HG02973 (cell line): ENCODE measurements around the gene GAL3ST1.

Experiments used
- ATAC-seq: cut with Tn5 transposase; IDR thresholded peaks from one replicate; pipeline ENCODE4 v1.9.1; 2021; ENCODE audit warnings: moderate library complexity; ENCODE audit not compliant: unreplicated experiment

The GAL3ST1 gene

GRCh38 chr22:30537083-30537731, 37.3 kb downstream of the GAL3ST1 start:
- ATAC-seq, result no peak

- ATAC-seq, result no peak
Measured at GRCh38 chr22:30535182-30535581, 39.3 kb downstream of the GAL3ST1 start.

DNA sequence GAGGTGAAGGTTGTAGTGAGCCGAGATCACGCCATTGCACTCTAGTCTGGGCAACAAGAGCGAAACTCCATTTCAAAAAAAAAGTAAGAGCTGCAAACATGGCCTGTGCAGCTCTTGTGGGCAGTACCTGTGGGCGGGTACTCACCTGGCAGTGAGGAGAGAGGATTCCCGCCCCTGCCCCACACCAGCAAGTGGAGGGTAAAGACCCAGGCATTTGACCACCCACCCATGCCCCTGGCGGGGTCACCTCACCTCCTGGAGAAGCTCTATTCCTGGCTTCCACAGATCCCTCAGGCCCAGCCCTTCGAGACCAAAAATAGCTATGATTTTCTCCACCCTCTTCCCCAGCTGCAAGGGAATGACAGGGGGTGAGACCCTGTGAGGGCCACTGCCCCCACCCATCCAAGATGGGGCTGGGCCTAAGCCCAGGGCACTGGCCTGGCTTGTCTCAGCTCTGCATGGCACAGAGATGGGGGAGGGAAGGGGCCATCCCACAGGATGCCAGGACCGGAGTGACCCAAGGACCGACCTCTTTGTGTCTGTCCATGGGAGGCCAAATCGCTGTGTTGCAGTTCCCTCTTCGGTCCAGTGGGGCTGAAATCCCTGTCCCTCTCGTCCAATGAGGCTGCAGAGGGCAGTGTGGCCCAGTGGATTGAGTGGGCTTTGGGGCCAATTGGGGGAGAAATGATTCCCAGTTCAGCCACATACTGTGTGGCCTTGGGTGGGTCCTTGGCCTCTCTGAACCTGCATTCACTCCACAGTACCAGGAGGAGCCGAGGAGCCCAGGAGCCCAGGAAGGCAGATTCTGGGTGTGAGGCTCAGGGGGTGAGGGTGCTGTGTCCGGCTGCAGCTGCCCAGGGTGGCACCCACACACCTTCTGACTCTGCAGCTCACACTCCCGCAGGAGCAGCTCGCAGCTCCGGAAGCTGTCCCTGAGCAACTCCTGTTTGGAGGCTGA, 42.5 kb downstream of the GAL3ST1 start:
- no peak for ATAC-seq

GRCh38 chr22:30526656-30527055, 47.8 kb downstream of the GAL3ST1 start:
- ATAC-seq, result no peak

DNA sequence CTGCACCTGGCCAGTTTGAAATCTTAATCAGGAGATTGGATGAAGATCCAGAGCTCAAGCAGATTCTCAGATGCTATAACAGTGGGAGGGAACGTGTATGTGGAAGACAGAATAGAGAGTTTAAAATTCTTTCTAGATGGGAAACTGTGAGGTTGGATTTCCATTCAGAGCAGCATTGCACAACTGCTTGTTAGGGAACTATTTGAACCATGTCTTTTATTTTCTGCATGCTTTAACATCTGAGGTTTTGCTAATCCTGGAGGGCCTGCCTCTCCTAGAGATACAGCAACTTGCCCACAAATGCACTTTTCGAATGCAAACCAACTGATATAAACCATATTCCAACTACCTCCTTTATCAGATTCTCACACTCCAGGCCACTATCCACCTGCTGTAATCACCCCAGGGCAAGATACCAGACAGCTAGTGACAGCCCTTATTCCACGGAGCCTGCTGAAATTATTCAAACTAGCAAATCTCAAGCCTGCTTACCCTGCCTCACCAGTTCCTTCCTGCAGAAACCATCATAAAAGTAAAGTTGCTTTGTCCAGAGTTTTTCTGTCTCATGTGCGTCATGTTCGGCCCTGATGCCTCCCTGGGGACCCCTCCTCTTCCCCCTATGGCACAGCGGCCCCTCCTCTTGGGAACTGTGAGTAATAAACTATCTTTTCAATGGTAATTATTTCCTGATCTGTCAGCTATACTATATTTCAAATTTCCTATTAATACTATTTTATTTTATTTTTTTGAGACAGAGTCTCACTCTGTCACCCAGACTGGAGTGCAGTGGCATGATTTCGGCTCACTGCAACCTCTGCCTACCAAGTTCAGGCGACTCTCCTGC, 50.6 kb downstream of the GAL3ST1 start:
- no peak for ATAC-seq

DNA sequence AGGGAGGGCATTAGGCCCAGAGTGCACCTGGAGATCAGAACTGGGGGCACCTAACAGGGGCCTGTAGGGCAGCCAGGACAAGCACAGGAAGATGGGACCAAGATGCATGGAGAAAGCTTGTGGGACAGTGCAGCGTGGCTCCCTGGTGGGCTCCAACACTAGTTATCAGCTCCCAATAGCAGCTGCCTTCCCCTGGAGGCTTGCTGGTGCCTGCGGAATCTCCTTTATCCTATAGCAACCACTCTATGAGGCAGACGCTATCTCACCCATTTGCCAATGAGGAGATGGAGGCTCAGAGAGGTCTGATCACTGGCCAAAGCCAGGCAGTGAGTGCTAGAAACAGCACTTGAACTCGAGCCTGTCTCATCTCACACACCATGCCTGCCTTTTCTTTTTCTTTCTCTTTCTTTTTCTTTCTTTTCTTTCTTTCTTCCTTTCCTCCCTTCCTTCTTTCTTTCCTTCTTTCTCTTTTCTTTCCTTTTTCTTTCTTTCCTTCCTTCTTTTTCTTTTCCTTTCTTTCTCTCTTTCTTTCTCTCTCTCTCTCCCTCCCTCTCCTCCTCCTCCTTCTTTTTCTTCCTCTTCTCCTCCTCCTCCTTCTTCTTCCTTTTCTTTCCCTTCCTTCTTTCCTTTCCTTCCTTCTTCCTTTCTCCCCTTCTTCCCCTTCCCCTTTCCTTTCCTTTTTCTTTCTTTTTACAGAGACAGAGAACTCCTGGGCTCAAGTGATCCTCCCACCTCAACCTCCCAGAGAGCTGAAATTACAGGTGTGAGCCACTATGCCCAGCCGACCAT, 52.9 kb downstream of the GAL3ST1 start:
- no peak for ATAC-seq

- no peak for ATAC-seq
Measured at GRCh38 chr22:30519842-30520425, 54.5 kb downstream of the GAL3ST1 start.

GRCh38 chr22:30516731-30517130, 57.7 kb downstream of the GAL3ST1 start:
- ATAC-seq, result no peak

DNA sequence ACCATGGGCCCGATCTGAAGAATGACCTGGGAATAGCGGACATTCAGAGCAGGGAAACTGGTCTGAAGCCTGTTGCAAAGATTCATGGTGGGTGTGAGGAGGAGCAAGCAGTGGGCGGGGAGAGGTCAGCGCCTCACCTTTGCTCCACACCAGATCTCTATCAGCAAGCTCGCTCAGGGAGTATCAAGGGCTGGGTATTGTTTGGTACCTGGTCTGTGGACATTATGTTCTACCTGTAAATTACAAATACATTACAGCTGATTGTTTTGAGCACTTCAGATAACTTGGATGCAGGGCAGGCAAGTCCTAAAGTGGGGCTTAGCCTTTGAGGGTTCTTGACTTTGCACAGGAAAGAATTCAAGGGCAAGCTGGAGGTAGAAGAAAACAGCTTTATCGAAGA, 58.2 kb downstream of the GAL3ST1 start:
- ATAC-seq, result no peak

GRCh38 chr22:30514252-30514651, 60.2 kb downstream of the GAL3ST1 start:
- no peak for ATAC-seq

DNA sequence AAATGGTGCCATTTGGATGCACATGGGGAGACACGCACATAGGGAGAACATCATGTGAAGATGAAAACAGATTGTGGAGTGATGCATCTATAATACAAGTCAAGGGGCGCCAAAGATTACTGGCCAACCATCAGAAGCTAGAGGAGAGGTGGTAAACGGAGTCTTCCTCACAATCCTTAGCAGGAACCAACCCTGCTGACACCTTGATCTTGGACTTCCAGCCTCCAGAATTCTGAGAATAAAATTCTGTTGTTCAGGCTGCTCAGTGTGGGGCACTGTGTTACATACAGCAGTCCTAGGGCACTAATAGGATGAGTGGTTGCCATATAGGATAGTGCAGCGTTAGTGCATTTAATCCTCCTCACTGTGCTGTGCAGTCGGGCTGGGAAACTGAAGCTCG, 61.0 kb downstream of the GAL3ST1 start:
- ATAC-seq, result no peak

GRCh38 chr22:30511911-30512310, 62.6 kb downstream of the GAL3ST1 start:
- no peak for ATAC-seq

DNA sequence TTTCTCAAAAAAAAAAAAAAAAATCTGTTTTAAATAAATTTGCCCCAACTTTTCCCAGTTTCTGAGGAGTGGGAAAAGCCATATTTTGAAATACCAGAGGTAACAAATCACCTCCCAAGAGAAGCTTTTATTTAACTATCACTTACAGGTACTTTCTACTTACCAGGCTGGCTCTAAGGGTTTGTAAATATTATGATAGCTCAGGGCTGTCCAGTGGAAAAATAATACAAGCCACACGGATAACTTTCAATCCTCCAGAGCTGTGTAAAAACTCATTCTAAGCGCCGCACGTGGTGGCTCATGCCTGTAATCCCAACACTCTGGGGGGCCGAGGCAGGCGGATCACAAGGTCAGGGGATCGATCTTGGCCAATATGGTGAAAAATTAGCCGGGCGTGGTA, 63.4 kb downstream of the GAL3ST1 start:
- ATAC-seq, result no peak

DNA sequence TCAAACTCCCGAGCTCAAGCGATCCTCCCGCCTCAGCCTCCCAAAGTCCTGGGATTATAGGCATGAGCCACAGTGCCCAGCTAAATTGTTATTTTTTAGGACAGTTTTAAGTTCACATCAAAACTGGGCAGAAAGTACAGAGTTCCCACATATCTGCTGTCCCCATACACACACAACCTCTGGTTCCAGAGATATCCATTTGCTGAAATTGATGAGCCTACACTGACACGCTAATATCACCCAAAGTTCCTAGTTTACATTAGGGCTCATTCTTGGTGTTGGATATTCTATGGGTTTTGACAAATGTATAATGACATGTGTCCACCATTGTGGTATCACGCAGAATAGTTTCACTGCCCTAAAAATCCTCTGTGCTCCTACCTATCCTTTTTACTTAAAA, 66.2 kb downstream of the GAL3ST1 start:
- no peak for ATAC-seq

DNA sequence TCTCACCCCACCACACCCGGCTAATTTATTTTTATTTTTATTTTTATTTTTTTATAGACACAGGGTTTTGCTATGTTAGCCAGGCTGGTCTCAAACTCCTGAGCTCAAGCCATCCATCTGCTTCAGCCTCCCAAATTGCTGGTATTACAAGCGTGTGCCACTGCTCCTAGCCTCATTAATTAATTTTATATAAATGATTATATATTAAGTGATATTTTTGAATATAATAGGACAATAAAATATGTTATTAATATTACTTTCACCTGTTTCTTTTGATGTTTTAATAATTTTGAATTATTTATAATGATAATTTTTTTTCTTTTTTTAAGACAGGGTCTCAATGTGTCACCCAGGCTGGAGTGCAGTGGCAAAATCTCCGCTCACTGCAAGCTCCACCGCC, 66.8 kb downstream of the GAL3ST1 start:
- no peak for ATAC-seq

GRCh38 chr22:30506507-30506968, 67.9 kb downstream of the GAL3ST1 start:
- no peak for ATAC-seq
